Neural cell (in vitro differentiated cells): ENCODE data around the gene ICA1L. TPM values are rescaled to one million over a fixed set of nuclear protein-coding genes. Genes with fewer than 3 reads are reported as not detected.
"Not testable (repeated sequence)": the region's sequence is repeated elsewhere in the genome, so short reads cannot be mapped to it uniquely, and the experiment has no call there.

Experiments used
- H2AFZ ChIP-seq: fragments of 200-600, 300-800 bp; sonication (generic), shearing (Covaris generic); 2 replicates; pipeline ENCODE4 v1.6.0; 2014; ENCODE audit warnings: low read depth, mild to moderate bottlenecking, antibody characterized with exemption, low read length, moderate library complexity
- H3F3A ChIP-seq: fragments of 200-600 bp; shearing (Covaris generic); 2 replicates; pipeline ENCODE4 v1.6.1; 2016; ENCODE audit warnings: mild to moderate bottlenecking, moderate library complexity, mixed read lengths, antibody characterized with exemption, low read length; ENCODE audit not compliant: insufficient read depth, poor library complexity, severe bottlenecking
- H3K27ac ChIP-seq: fragments of 200-600, 300-800 bp; sonication (generic), shearing (Covaris generic); 2 replicates; pipeline ENCODE4 v1.5.1; 2014; ENCODE audit warnings: mild to moderate bottlenecking, low read length, moderate library complexity
- H3K27me3 ChIP-seq: fragments of 300-800, 200-600 bp; sonication (generic), shearing (Covaris generic); 2 replicates; pipeline ENCODE4 v1.6.0; 2014; ENCODE audit warnings: mild to moderate bottlenecking, low read depth, low read length, moderate library complexity; ENCODE audit not compliant: insufficient read depth
- H3K36me3 ChIP-seq: fragments of 300-800, 200-600 bp; sonication (generic), shearing (Covaris generic); 2 replicates; pipeline ENCODE4 v1.5.1; 2014; ENCODE audit warnings: mild to moderate bottlenecking, antibody characterized with exemption, low read length, moderate library complexity; ENCODE audit not compliant: insufficient read depth
- H3K4me2 ChIP-seq: fragments of 300-800, 200-600 bp; sonication (generic), shearing (Covaris generic); 2 replicates; pipeline ENCODE4 v1.6.0; 2014; ENCODE audit warnings: mild to moderate bottlenecking, low read length
- H3K4me3 ChIP-seq: fragments of 300-800, 200-600 bp; sonication (generic), shearing (Covaris generic); 2 replicates; pipeline ENCODE4 v1.5.1; 2014; ENCODE audit warnings: mild to moderate bottlenecking, low read length, moderate library complexity
- H3K79me2 ChIP-seq: fragments of 200-600 bp; shearing (Covaris generic); replicated peaks from 2 replicates; pipeline ENCODE4 v1.6.0; 2014; ENCODE audit warnings: mild to moderate bottlenecking, low read length, moderate library complexity; ENCODE audit not compliant: insufficient read depth
- H3K9ac ChIP-seq: fragments of 300-800, 200-600 bp; sonication (generic), shearing (Covaris generic); 2 replicates; pipeline ENCODE4 v1.6.1; 2016; ENCODE audit warnings: mild to moderate bottlenecking, low read length, mixed read lengths
- H3K9me2 ChIP-seq: fragments of 200-600 bp; shearing (Covaris generic); 2 replicates; pipeline ENCODE4 v1.6.1; 2016; ENCODE audit warnings: mild to moderate bottlenecking, low read length, mixed read lengths; ENCODE audit not compliant: insufficient read depth
- H3K9me3 ChIP-seq: fragments of 200-600, 300-800 bp; sonication (generic), shearing (Covaris generic); 2 replicates; pipeline ENCODE4 v1.6.1; 2016; ENCODE audit warnings: mild to moderate bottlenecking, mixed run types, low read length, moderate library complexity, mixed read lengths
- H4K20me1 ChIP-seq: fragments of 200-600 bp; shearing (Covaris generic); 2 replicates; pipeline ENCODE4 v1.6.1; 2016; ENCODE audit warnings: mild to moderate bottlenecking, mixed run types; ENCODE audit not compliant: insufficient read depth
- EP300 ChIP-seq: fragments of 450-650 bp; conservative IDR thresholded peaks from 2 replicates; pipeline ENCODE4 v1.6.1; 2014; ENCODE audit warnings: antibody characterized with exemption, mild to moderate bottlenecking, moderate library complexity; ENCODE audit not compliant: poor library complexity, severe bottlenecking
- EZH2 ChIP-seq: fragments of 200-600, 300-800 bp; shearing (Covaris generic), sonication (generic); IDR thresholded peaks from 2 replicates; pipeline ENCODE4 v1.6.1; 2014; ENCODE audit warnings: antibody characterized with exemption, low read length, borderline replicate concordance, mild to moderate bottlenecking; ENCODE audit not compliant: insufficient read depth, poor library complexity, severe bottlenecking
- MXI1 ChIP-seq: fragments of 450-650 bp; conservative IDR thresholded peaks from 2 replicates; pipeline ENCODE4 v1.6.1; 2014; ENCODE audit warnings: antibody characterized with exemption, mild to moderate bottlenecking; ENCODE audit not compliant: poor library complexity, severe bottlenecking
- POLR2AphosphoS5 ChIP-seq: IDR thresholded peaks from 2 replicates; pipeline ENCODE4 v1.6.1; 2012
- RAD21 ChIP-seq: fragments of 450-650 bp; conservative IDR thresholded peaks from 2 replicates; pipeline ENCODE4 v1.6.1; 2014; ENCODE audit warnings: antibody characterized with exemption, mild to moderate bottlenecking, moderate library complexity
- SMC3 ChIP-seq: fragments of 450-650 bp; conservative IDR thresholded peaks from 2 replicates; pipeline ENCODE4 v1.6.1; 2014; ENCODE audit warnings: antibody characterized with exemption, mild to moderate bottlenecking, moderate library complexity; ENCODE audit not compliant: poor library complexity
- TAF1 ChIP-seq: IDR thresholded peaks from 2 replicates; pipeline ENCODE4 v1.6.1; 2012; ENCODE audit warnings: low read depth
- polyA minus RNA-seq: library from RNA; depleted of rRNA, polyadenylated mRNA; stranded (reverse); fragments of >200 nt; gene quantifications from 2 replicates; pipeline ENCODE4 v1.2.3, GENCODE V29; 2014
- polyA plus RNA-seq: library from polyadenylated mRNA; depleted of rRNA; stranded (reverse); fragments of >200 nt; gene quantifications from 2 replicates; pipeline ENCODE4 v1.2.3, GENCODE V29; 2014
- TF ChIP-seq, protein P1 (sequence below): fragments of 450-650 bp; IDR thresholded peaks from 2 replicates; pipeline ENCODE4 v1.5.1; 2014; ENCODE audit warnings: antibody characterized with exemption, mild to moderate bottlenecking, moderate library complexity; ENCODE audit not compliant: poor library complexity, severe bottlenecking
- TF ChIP-seq, protein P2 (sequence below): IDR thresholded peaks from 2 replicates; pipeline ENCODE4 v1.6.1; 2012; ENCODE audit warnings: borderline replicate concordance

ICA1L gene
- 61.2 and 61.4 TPM in 2 replicates for polyA plus RNA-seq
- 73.0 and 81.3 TPM in 2 replicates for polyA minus RNA-seq

DNA sequence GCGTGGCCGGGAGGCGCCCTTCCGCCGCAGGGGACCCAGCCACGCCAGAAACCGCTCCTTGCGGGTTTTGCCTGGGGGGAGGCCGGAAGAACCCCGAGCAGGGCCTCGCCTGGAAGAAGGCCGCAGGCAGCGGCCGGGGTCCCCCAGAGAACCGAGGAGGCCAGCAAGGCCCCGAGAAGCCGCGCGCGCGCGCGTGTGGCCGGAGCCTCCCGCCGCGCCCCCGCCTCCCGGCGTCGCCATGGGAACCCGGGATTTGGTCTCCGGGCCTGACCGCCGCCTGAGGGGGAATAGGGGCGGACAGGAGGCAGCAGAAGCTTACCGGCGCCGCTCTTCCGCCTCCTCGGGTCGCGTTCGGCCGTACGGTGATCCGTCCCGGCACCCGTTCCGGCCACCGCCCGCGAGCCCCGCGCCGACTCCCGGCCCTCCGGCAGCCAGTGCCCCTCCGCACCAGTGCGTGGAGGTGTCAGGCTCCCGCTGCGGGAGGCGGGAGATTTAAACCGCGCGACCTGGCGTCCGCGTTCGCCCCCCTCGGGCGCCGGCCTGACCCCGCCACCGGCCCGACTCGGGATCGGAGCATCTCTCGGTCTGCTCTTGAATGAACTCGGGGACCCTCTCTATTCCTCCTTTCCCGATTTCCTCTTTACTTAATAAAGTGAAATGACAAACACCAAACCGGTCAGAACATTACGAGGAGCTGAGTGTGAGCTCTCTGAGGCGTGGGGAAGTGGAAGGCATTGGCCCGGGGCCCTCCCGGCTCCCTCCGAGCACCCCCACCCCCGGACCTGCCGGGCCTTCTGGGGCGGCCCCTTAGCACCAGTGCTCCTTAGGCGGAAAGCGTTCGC, at the start of gene ICA1L:
Gene ICA1L (minus strand): TSS at position 467 of the 842 bp plus-strand sequence. CDS start 42,757 bp downstream, outside the sequence.
- H3K27me3 ChIP-seq = no peaks in the 10 kb centered on the region
- H2AFZ ChIP-seq = peak within 1 kb of the TSS; percentile 53
- no peaks in the 10 kb centered on the region for H4K20me1 ChIP-seq
- H3K4me3 ChIP-seq = peak within 1 kb of the TSS; percentile 92
- peak within 1 kb of the TSS; percentile 86 for H3K27ac ChIP-seq
- no peaks in the 10 kb centered on the region for H3F3A ChIP-seq
- H3K9ac ChIP-seq = peak within 1 kb of the TSS; percentile 86
- H3K9me3 ChIP-seq = no peaks in the 10 kb centered on the region
- peaks cover 8% of the 10 kb centered on the region for H3K79me2 ChIP-seq
- peak within 1 kb of the TSS; percentile 90 for H3K4me2 ChIP-seq
- H3K9me2 ChIP-seq = no peaks in the 10 kb centered on the region
- no peaks in the 10 kb centered on the region for H3K36me3 ChIP-seq
- TF ChIP-seq MXI1 (peak; percentile 92), EZH2 (no peak), EP300 (peak; percentile 45), RAD21 (peak; percentile 22)
- TF ChIP-seq, protein P1, sequence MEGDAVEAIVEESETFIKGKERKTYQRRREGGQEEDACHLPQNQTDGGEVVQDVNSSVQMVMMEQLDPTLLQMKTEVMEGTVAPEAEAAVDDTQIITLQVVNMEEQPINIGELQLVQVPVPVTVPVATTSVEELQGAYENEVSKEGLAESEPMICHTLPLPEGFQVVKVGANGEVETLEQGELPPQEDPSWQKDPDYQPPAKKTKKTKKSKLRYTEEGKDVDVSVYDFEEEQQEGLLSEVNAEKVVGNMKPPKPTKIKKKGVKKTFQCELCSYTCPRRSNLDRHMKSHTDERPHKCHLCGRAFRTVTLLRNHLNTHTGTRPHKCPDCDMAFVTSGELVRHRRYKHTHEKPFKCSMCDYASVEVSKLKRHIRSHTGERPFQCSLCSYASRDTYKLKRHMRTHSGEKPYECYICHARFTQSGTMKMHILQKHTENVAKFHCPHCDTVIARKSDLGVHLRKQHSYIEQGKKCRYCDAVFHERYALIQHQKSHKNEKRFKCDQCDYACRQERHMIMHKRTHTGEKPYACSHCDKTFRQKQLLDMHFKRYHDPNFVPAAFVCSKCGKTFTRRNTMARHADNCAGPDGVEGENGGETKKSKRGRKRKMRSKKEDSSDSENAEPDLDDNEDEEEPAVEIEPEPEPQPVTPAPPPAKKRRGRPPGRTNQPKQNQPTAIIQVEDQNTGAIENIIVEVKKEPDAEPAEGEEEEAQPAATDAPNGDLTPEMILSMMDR = peak; percentile 22

DNA sequence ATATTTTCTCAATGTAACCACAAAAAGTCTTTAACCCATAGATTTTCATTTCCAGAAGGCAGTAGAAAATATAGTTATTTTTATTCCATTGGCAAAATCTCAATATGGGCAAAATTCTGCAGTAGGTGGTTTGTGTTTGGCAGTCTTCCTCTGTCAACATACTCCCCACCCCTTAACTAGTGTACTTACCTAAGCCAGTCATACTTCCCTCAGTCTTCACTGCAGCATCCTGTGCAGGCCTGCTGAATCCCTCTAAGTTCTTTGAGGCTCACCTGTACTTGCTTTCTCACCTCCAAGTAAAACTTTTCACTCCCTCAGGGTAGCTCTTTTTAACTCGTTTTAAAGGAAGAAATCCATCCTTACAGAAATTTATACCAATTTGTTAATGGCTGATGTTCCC, 47.3 kb upstream of the ICA1L start:
- H3K9ac ChIP-seq = no peak overlapping the region
- H3K9me3 ChIP-seq = no peaks in the 10 kb centered on the region
- no peak overlapping the region for H3K4me2 ChIP-seq
- no peak overlapping the region for H3K4me3 ChIP-seq
- TF ChIP-seq EP300 = no peak
- TF ChIP-seq, protein P1 = no peak
- TF ChIP-seq, protein P2, sequence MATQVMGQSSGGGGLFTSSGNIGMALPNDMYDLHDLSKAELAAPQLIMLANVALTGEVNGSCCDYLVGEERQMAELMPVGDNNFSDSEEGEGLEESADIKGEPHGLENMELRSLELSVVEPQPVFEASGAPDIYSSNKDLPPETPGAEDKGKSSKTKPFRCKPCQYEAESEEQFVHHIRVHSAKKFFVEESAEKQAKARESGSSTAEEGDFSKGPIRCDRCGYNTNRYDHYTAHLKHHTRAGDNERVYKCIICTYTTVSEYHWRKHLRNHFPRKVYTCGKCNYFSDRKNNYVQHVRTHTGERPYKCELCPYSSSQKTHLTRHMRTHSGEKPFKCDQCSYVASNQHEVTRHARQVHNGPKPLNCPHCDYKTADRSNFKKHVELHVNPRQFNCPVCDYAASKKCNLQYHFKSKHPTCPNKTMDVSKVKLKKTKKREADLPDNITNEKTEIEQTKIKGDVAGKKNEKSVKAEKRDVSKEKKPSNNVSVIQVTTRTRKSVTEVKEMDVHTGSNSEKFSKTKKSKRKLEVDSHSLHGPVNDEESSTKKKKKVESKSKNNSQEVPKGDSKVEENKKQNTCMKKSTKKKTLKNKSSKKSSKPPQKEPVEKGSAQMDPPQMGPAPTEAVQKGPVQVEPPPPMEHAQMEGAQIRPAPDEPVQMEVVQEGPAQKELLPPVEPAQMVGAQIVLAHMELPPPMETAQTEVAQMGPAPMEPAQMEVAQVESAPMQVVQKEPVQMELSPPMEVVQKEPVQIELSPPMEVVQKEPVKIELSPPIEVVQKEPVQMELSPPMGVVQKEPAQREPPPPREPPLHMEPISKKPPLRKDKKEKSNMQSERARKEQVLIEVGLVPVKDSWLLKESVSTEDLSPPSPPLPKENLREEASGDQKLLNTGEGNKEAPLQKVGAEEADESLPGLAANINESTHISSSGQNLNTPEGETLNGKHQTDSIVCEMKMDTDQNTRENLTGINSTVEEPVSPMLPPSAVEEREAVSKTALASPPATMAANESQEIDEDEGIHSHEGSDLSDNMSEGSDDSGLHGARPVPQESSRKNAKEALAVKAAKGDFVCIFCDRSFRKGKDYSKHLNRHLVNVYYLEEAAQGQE = no peak
- TF ChIP-seq MXI1 = no peak
- TF ChIP-seq TAF1 = no peak
- no peak for TF ChIP-seq EZH2
- TF ChIP-seq RAD21 = no peak
- TF ChIP-seq SMC3 = no peak
- TF ChIP-seq POLR2AphosphoS5 = no peak
- H3K36me3 ChIP-seq = no peaks in the 10 kb centered on the region
- H3K9me2 ChIP-seq = no peaks in the 10 kb centered on the region
- H3K27me3 ChIP-seq = no peaks in the 10 kb centered on the region
- no peaks in the 10 kb centered on the region for H3F3A ChIP-seq
- no peak overlapping the region for H3K27ac ChIP-seq
- no peak overlapping the region for H2AFZ ChIP-seq
- H3K79me2 ChIP-seq = no peaks in the 10 kb centered on the region
- no peaks in the 10 kb centered on the region for H4K20me1 ChIP-seq

DNA sequence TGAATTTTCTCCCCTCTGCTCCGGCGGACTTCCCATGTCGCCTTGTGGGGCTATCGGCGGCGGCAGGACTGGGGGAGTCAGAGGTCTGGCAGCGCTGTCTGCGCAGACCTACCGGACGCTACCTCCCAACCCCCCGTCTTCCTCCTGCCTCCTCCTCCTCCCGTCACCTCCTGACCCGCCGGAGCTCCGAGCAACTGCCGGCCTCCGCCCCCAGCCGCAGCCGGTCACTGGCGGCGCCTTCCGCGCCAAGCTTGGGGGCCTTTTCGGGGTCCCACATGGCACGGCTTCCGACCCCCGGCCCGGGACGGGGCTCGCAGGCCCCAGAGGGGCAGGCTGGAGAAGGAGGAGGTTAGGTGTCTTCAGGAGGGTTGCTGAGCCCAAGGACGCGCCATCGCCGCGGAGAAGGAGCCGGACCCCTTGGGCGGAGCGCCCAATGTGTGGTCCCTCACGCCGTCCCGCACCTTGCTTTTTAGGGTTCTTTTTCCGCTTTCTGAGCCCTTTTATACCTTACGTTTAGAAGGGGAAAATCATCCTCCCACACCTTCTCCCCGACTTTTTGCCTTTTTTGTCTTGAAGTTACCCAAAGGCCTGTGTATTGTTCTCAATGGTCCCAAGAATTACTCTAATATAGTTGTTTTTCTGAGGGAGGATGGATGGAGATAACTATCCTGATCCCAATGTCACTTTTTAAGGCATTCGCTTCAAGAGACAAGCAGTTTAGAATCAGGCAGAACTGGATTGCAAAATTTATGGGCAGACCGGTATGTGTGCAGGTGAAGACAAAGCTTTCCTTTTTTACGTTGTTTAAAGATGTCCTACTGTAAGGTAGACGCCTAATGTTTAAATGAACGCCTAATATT, 41.0 kb upstream of the ICA1L start:
- H4K20me1 ChIP-seq = not testable (repeated sequence)
- H3K9ac ChIP-seq = peak overlapping the region; percentile 90

More for the DNA sequence above, 41.0 kb upstream of the ICA1L start:
- not testable (repeated sequence) for H3F3A ChIP-seq, H3K27me3 ChIP-seq, H3K36me3 ChIP-seq, H3K9me3 ChIP-seq, H2AFZ ChIP-seq, H3K9me2 ChIP-seq
- H3K79me2 ChIP-seq = peaks cover 26% of the 10 kb centered on the region
- H3K4me2 ChIP-seq = peak overlapping the region; percentile 39
- peak overlapping the region; percentile 93 for H3K4me3 ChIP-seq
- H3K27ac ChIP-seq = peak overlapping the region; percentile 98
